ENCODE data around the gene SPATA31A6.
"Not testable (repeated sequence)": the region's sequence is repeated elsewhere in the genome, so short reads cannot be mapped to it uniquely, and the experiment has no call there.

- TF ChIP-seq CTCF (conservative IDR thresholded peaks at IDR 0.05; ENCODE audit: low read length); EZH2phosphoT487 (IDR thresholded peaks at IDR 0.05; ENCODE audit: borderline replicate concordance): not testable (repeated sequence)
Measured at GRCh38 chr9:42183359-42183758, at the start of gene SPATA31A6.

Data from Loucy (cell line).